ENCODE measurements around the gene TSPOAP1.

Gene TSPOAP1

DNA sequence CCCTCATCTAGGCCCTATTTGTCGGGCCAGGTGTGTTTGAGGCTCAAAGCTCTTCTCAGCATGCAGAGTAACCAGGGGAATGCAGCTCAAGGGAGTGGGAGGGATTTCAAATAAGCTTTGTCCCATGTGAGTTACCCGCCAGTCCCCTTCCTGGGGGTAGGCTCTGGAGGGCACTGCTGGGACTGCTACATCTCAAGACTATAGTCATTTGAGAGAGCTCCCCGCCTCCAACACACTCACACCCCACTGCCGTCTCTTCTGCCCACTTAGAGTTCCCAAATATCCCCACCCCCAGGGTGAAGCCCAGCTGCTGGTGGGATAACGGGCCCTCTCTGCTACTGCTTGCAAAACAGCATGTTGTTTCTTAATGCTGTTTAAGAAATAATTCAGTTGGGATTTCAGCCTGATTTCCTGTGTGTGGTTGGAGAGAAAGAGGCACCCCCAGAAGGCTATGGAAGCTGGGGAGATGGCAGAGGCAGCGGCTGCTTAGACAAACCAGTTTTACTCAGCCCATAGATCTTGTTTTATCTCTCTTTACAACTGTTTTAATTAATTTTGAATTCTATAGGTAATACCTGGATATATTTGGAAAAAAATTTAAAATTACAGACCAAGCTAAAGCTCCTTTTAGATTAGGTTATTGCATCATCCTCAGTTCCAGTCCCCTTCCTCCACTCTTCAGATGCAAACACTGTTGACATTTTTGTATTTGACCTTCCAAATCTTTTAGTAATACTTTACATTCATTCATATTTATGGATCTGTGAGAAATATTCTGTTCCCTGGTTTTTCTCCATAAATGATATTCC, 43.8 kb downstream of the TSPOAP1 start:
- CTCF ChIA-PET, result interaction anchor here (1.0 to 3.2 kb wide), 6 partner anchors 9 to 35 kb away, joined by 3 to 9 read pairs (median 5); no protein-coding TSS in a partner anchor
- POLR2A ChIA-PET, result no interaction called here
- no peak for DNase-seq (ENCODE audit: extremely low spot score)
- TF ChIP-seq, protein P1, sequence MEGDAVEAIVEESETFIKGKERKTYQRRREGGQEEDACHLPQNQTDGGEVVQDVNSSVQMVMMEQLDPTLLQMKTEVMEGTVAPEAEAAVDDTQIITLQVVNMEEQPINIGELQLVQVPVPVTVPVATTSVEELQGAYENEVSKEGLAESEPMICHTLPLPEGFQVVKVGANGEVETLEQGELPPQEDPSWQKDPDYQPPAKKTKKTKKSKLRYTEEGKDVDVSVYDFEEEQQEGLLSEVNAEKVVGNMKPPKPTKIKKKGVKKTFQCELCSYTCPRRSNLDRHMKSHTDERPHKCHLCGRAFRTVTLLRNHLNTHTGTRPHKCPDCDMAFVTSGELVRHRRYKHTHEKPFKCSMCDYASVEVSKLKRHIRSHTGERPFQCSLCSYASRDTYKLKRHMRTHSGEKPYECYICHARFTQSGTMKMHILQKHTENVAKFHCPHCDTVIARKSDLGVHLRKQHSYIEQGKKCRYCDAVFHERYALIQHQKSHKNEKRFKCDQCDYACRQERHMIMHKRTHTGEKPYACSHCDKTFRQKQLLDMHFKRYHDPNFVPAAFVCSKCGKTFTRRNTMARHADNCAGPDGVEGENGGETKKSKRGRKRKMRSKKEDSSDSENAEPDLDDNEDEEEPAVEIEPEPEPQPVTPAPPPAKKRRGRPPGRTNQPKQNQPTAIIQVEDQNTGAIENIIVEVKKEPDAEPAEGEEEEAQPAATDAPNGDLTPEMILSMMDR (IDR thresholded peaks at IDR 0.05; ENCODE audit: control extremely low read depth, extremely low read depth, low read depth, missing control alignments), result no peak

DNA sequence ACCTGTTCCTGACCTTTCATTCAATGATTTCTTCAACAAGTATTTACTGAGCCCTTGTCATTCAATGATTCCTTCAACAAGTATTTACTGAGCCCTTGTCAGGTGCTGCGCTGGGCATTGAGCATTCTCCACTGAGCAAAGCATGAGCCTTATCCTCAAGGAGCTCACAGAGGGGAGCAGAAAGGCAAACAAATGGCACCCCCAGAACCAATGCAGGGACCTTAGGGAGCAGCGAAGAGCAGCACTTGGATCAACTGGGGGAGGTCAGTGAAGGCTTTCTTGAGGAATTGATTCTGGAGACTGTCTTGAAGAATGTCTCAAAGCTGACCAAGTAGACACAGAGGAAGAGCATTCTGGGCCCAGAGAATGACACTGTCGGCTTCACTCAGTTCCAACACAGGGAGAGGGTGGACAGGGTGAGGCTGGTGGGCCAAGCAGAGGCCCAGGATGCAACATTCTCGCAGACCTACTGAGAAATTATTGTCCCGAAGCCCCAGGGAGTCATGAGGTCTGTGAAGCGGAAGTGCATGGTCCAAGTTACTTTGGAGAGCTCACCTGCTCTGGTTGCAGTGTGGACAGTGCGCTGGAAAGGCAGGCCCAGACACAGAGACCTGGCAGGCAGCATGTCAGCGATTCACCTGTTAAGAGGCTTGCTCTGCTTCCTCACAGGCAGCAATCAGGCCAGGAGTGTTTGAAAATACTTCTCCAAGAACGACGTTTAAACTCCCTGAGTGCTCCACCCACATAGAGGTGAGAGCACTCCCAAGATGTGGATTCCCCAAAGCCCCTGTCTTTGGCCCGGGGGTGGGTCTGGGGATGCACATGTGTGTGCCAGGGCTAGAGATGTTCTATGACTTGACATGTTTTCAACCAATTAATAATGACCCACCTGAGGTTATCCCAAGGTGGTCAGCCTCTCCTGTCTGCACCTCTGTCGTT, 44.7 kb downstream of the TSPOAP1 start:
- DNase-seq (ENCODE audit: extremely low spot score), result no peak
- ChIA-PET POLR2A (no interaction called here), CTCF (interaction anchor here (1.0 to 3.2 kb wide), 6 partner anchors 8 to 34 kb away, joined by 3 to 9 read pairs (median 5); no protein-coding TSS in a partner anchor)
- TF ChIP-seq, protein P1 (IDR thresholded peaks at IDR 0.05; ENCODE audit: control extremely low read depth, extremely low read depth, low read depth, missing control alignments), result no peak

DNA sequence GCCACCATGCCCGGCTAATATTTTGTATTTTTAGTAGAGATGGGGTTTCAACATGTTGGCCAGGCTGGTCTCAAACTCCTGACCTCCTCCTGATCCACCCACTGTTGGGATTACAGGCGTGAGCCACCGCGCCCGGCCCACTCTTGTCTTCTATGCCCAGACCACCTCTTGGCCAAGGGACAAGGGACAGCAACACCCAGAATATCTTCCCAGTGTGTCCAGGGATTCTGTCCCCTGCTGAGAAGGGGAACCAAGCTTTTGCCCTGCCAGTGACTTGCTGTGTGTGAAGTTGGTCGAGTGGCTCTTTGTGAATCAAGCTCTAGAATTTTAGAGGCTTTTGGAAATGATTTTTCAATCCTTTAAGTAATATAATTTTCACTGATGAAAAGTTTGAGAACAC, 46.2 kb downstream of the TSPOAP1 start:
- ChIA-PET POLR2A (no interaction called here), CTCF (no interaction called here)
- no peak for DNase-seq (ENCODE audit: extremely low spot score)
- TF ChIP-seq, protein P1 (IDR thresholded peaks at IDR 0.05; ENCODE audit: control extremely low read depth, extremely low read depth, low read depth, missing control alignments), result no peak

DNA sequence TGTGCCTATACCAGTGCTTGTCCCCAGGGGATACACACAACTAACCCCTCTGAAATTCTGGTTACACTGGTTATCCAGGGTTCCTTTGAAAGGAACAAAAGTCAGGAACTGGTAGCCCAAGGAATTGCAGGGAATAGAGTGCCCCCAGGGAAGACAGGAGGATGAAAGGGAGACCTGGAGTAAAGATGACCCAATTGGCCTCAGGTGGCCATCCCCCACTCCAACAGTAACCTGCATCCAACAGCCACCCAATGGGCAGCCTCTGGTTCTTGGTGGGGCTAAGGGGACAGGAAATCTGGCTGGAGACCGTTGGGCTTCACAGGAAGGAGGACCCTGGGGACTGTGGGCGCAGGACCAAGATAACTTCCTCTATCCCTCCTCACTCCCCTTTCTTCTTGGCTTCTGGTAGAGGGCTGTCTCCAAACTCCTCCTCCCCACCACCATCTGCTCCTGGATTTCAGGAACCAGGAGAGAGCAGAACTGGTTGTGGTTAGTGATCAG, 47.0 kb downstream of the TSPOAP1 start:
- DNase-seq (ENCODE audit: extremely low spot score), result peak; percentile 8
- TF ChIP-seq, protein P1 (IDR thresholded peaks at IDR 0.05; ENCODE audit: control extremely low read depth, extremely low read depth, low read depth, missing control alignments), result no peak
- ChIA-PET POLR2A (no interaction called here), CTCF (interaction anchor here (1.0 kb wide), 1 partner anchor 22 kb away, joined by 3 read pairs; no protein-coding TSS in a partner anchor)

DNA sequence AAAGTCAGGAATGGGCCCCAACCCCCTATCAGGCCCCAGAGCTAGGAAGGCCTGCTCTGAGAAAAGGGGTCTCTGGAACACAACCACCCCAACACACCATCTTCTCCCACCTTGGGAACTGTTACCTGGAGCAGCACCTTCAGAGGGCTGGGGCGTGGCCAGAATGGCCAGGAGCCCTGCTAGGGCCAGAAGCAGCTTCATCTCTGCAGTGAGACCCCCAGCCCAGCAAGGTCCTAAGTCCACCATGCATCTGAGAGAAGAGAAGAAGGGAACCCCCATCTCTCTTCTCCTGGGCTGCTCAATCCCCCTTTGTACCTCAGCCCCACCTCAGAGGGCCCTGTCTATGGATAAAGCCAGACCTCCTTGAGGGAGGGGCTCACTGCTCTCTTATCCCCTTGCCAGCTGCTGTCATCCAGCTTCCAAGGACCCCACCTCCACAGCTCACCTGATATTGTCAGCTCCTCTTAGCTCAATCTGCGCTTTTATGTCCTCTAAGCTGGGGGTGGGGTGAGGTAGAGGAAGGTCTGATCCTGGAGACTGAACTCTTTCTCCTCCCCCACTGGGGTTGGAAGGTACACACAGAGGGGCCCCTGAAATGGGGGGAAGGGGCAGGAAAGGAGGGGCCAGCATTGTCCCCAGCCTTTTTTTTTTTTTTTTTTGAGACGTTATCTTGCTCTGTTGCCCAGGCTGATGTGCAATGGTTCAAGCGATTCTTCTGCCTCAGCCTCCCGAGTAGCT, 47.9 kb downstream of the TSPOAP1 start, which contains the start of gene MPO:
Gene MPO, minus strand, starts transcription at position 456 of the 738 bp plus-strand sequence. Its CDS starts 177 bp downstream, at position 279.
- DNase-seq (ENCODE audit: extremely low spot score), result peak; percentile 15

More for the DNA sequence above, 47.9 kb downstream of the TSPOAP1 start, which contains the start of gene MPO:
- ChIA-PET CTCF (interaction anchor here (1.0 to 2.3 kb wide), 6 partner anchors 14 to 42 kb away, joined by 3 to 6 read pairs (median 3); partner anchors contain the start of gene LPO), POLR2A (no interaction called here)
- TF ChIP-seq, protein P1 (IDR thresholded peaks at IDR 0.05; ENCODE audit: control extremely low read depth, extremely low read depth, low read depth, missing control alignments), result no peak

Measured in GM10248 (cell line).